ENCODE measurements around the gene ZNF44. TPM values are rescaled to one million over a fixed set of nuclear protein-coding genes. Genes with fewer than 3 reads are reported as not detected.

Gene ZNF44
- total and polyA plus RNA-seq, 4 donors, result 4.1 to 17.9 (median 6.8) TPM

DNA sequence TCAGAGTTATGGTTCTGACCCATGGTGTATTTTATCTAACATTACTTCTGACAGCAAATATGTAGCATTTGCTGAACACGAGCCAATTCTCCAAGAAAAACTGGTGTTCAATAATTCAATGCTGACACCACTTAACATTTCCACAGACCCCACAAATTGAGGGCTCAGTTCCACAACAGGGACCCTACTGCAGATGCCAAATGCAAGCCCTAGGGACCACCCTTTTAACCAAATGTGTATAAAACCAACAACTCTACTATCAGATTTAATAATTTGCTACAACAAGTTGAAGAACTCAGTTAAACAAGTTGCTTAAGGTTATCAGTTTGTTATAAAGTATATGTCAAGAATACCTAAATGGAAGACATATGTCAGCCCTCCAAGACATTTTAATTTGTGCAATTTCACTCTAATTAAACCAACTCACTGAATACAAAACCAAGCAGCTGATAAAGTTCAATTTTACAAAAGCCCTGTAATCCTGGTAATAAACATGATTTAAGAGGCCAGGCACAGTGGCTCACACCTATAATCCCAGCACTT is 6.7 kb downstream of the ZNF44 start:
- Histone ChIP-seq H3K9ac (ENCODE audit: low read depth in 1 of 2, low read length in 2 of 2) (no peak overlapping the region), H3K27me3 (ENCODE audit: control insufficient read depth in 4 of 4, insufficient read depth in 4 of 4, low read length in 3 of 4) (no peaks in the 10 kb centered on the region), H3K9me3 (ENCODE audit: control insufficient read depth in 4 of 4, low read length in 3 of 4) (peaks cover 0 to 3% (median 1%) of the 10 kb centered on the region in 4 donors), H3K4me3 (ENCODE audit: low read depth in 1 of 3, low read length in 3 of 3) (no peak overlapping the region), H3K36me3 (ENCODE audit: control insufficient read depth in 4 of 4, insufficient read depth in 3 of 4, low read depth in 1 of 4, low read length in 3 of 4) (peaks cover 5 to 22% (median 13%) of the 10 kb centered on the region in 4 donors), H3K4me1 (ENCODE audit: control insufficient read depth in 4 of 4, insufficient read depth in 4 of 4, low read length in 3 of 4) (peaks cover 4 to 6% (median 5%) of the 10 kb centered on the region in 4 donors), H3K27ac (ENCODE audit: low read depth in 1 of 2, low read length in 2 of 2) (no peak overlapping the region)
- WGBS, result 86% methylated on average over 1 of the region's 1 CpG
- no peak for DNase-seq (ENCODE audit: low spot score)
- TF ChIP-seq HNF4G (IDR thresholded peaks at IDR 0.05) (no peak), RAD21 (IDR thresholded peaks at IDR 0.05) (no peak)
- TF ChIP-seq, protein P1, sequence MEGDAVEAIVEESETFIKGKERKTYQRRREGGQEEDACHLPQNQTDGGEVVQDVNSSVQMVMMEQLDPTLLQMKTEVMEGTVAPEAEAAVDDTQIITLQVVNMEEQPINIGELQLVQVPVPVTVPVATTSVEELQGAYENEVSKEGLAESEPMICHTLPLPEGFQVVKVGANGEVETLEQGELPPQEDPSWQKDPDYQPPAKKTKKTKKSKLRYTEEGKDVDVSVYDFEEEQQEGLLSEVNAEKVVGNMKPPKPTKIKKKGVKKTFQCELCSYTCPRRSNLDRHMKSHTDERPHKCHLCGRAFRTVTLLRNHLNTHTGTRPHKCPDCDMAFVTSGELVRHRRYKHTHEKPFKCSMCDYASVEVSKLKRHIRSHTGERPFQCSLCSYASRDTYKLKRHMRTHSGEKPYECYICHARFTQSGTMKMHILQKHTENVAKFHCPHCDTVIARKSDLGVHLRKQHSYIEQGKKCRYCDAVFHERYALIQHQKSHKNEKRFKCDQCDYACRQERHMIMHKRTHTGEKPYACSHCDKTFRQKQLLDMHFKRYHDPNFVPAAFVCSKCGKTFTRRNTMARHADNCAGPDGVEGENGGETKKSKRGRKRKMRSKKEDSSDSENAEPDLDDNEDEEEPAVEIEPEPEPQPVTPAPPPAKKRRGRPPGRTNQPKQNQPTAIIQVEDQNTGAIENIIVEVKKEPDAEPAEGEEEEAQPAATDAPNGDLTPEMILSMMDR (IDR thresholded peaks at IDR 0.05; ENCODE audit: low read depth, low read length, missing input control), result no peak

DNA sequence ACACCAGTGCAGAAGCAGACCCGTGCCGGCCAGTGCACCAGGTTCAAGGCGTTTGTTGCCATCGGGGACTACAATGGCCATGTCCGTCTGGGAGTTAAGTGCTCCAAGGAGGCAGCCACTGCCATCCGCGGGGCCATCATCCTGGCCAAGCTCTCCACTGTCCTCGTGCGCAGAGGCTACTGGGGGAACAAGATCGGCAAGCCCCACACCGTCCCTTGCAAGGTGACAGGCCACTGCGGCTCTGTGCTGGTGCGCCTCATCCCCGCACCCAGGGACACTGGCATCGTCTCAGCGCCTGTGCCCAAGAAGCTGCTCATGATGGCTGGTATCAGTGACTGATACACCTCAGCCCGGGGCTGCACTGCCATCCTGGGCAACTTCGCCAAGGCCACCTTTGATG is 10.1 kb downstream of the ZNF44 start:
- Histone ChIP-seq H3K36me3 (ENCODE audit: control insufficient read depth in 4 of 4, insufficient read depth in 3 of 4, low read depth in 1 of 4, low read length in 3 of 4) (peaks cover 4 to 20% (median 14%) of the 10 kb centered on the region in 4 donors), H3K9ac (ENCODE audit: low read depth in 1 of 2, low read length in 2 of 2) (no peak overlapping the region), H3K9me3 (ENCODE audit: control insufficient read depth in 4 of 4, low read length in 3 of 4) (peaks cover 3 to 15% (median 7%) of the 10 kb centered on the region in 4 donors), H3K27me3 (ENCODE audit: control insufficient read depth in 4 of 4, insufficient read depth in 4 of 4, low read length in 3 of 4) (no peaks in the 10 kb centered on the region), H3K27ac (ENCODE audit: low read depth in 1 of 2, low read length in 2 of 2) (no peak overlapping the region), H3K4me1 (ENCODE audit: control insufficient read depth in 4 of 4, insufficient read depth in 4 of 4, low read length in 3 of 4) (peaks cover 0 to 1% (median 0%) of the 10 kb centered on the region in 4 donors), H3K4me3 (ENCODE audit: low read depth in 1 of 3, low read length in 3 of 3) (no peak overlapping the region)
- DNase-seq (ENCODE audit: low spot score), result no peak
- 98% methylated on average over 18 of the region's 18 CpGs for WGBS
- TF ChIP-seq, protein P2, sequence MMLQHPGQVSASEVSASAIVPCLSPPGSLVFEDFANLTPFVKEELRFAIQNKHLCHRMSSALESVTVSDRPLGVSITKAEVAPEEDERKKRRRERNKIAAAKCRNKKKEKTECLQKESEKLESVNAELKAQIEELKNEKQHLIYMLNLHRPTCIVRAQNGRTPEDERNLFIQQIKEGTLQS (IDR thresholded peaks at IDR 0.05), result no peak
- TF ChIP-seq FOXA2 (IDR thresholded peaks at IDR 0.05) (no peak), EGR1 (IDR thresholded peaks at IDR 0.05; ENCODE audit: low read depth in 2 of 2) (no peak)

DNA sequence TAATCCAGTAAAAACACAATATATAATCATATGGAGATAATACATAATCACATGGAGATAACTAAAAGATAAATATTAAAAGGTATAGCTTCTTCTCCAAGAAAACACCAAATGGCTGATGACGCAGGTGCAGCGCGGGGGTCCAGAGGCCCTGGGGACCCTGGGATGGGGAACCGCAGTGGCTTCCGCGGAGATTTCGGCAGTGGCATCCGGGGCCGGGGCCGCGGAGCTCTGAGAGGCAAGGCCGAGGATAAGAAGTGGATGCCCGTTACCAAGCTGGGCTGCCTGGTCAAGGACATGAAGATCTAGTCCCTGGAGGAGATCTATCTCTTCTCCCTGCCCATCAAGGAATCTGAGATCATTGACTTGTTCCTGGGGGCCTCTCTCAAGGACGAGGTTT is 10.5 kb downstream of the ZNF44 start:
- TF ChIP-seq FOXA2 (IDR thresholded peaks at IDR 0.05), result no peak
- no peak for TF ChIP-seq NR2F2 (IDR thresholded peaks at IDR 0.05)
- TF ChIP-seq, protein P2 (IDR thresholded peaks at IDR 0.05), result no peak
- TF ChIP-seq RAD21 (IDR thresholded peaks at IDR 0.05), result no peak
- no peak for TF ChIP-seq HNF4G (IDR thresholded peaks at IDR 0.05)
- no peak for TF ChIP-seq TAF1 (conservative IDR thresholded peaks at IDR 0.05)
- no peak for TF ChIP-seq RXRA (IDR thresholded peaks at IDR 0.05)
- TF ChIP-seq EGR1 (IDR thresholded peaks at IDR 0.05; ENCODE audit: low read depth in 2 of 2), result no peak

DNA sequence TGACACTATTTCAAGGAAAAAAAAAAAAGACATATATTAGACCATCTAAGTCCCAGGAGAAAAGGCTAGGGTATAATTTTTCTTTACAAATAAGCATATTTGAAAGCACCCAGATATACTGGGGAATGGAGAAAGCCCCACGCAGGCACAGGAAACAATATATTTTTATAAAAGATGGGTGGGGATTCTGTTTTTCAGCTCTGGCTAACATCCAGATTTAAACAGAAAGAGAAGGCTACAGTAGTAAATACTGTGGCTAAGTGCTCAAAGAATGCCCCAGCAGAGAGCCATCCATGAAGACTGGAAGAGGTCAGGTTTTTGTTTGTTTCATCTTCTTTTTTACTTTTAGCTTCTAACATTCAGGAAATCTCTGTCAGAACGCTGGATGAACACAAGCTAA is 16.0 kb downstream of the ZNF44 start:
- TF ChIP-seq GABPA (IDR thresholded peaks at IDR 0.05 in 1 of 2, conservative IDR thresholded peaks at IDR 0.05 in 1 of 2), result no peak
- no peak for TF ChIP-seq FOXA1 (IDR thresholded peaks at IDR 0.05)
- TF ChIP-seq JUND (IDR thresholded peaks at IDR 0.05), result no peak
- TF ChIP-seq EGR1 (IDR thresholded peaks at IDR 0.05; ENCODE audit: low read depth in 2 of 2), result no peak
- no peak for TF ChIP-seq RXRA (IDR thresholded peaks at IDR 0.05)
- TF ChIP-seq, protein P3, sequence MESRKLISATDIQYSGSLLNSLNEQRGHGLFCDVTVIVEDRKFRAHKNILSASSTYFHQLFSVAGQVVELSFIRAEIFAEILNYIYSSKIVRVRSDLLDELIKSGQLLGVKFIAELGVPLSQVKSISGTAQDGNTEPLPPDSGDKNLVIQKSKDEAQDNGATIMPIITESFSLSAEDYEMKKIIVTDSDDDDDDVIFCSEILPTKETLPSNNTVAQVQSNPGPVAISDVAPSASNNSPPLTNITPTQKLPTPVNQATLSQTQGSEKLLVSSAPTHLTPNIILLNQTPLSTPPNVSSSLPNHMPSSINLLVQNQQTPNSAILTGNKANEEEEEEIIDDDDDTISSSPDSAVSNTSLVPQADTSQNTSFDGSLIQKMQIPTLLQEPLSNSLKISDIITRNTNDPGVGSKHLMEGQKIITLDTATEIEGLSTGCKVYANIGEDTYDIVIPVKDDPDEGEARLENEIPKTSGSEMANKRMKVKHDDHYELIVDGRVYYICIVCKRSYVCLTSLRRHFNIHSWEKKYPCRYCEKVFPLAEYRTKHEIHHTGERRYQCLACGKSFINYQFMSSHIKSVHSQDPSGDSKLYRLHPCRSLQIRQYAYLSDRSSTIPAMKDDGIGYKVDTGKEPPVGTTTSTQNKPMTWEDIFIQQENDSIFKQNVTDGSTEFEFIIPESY (IDR thresholded peaks at IDR 0.05), result no peak
- TF ChIP-seq, protein P1 (IDR thresholded peaks at IDR 0.05; ENCODE audit: low read depth, low read length, missing input control), result no peak
- TF ChIP-seq, protein P4, sequence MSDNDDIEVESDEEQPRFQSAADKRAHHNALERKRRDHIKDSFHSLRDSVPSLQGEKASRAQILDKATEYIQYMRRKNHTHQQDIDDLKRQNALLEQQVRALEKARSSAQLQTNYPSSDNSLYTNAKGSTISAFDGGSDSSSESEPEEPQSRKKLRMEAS (IDR thresholded peaks at IDR 0.05), result no peak
- TF ChIP-seq RAD21 (IDR thresholded peaks at IDR 0.05), result no peak
- no peak for TF ChIP-seq YY1 (IDR thresholded peaks at IDR 0.05)
- no peak for TF ChIP-seq TAF1 (conservative IDR thresholded peaks at IDR 0.05)
- H3K36me3 ChIP-seq (ENCODE audit: control insufficient read depth in 4 of 4, insufficient read depth in 3 of 4, low read depth in 1 of 4, low read length in 3 of 4), result peaks cover 6 to 52% (median 41%) of the 10 kb centered on the region in 4 donors
- H3K9ac ChIP-seq (ENCODE audit: low read depth in 1 of 2, low read length in 2 of 2), result no peak overlapping the region
- no peak overlapping the region for H3K27ac ChIP-seq (ENCODE audit: low read depth in 1 of 2, low read length in 2 of 2)
- peaks cover 16 to 70% (median 30%) of the 10 kb centered on the region in 4 donors for H3K9me3 ChIP-seq (ENCODE audit: control insufficient read depth in 4 of 4, low read length in 3 of 4)
- no peaks in the 10 kb centered on the region for H3K27me3 ChIP-seq (ENCODE audit: control insufficient read depth in 4 of 4, insufficient read depth in 4 of 4, low read length in 3 of 4)
- no peaks in the 10 kb centered on the region for H3K4me1 ChIP-seq (ENCODE audit: control insufficient read depth in 4 of 4, insufficient read depth in 4 of 4, low read length in 3 of 4)
- no peak for DNase-seq (ENCODE audit: low spot score)
- 80% methylated on average over 2 of the region's 2 CpGs for WGBS
- peak overlapping the region in 1 of 3 donors; percentile 24 for H3K4me3 ChIP-seq (ENCODE audit: low read depth in 1 of 3, low read length in 3 of 3)

More for the DNA sequence above, 10.5 kb downstream of the ZNF44 start:
- Histone ChIP-seq H3K9me3 (ENCODE audit: control insufficient read depth in 4 of 4, low read length in 3 of 4) (peaks cover 3 to 19% (median 7%) of the 10 kb centered on the region in 4 donors), H3K27me3 (ENCODE audit: control insufficient read depth in 4 of 4, insufficient read depth in 4 of 4, low read length in 3 of 4) (no peaks in the 10 kb centered on the region), H3K9ac (ENCODE audit: low read depth in 1 of 2, low read length in 2 of 2) (no peak overlapping the region), H3K4me3 (ENCODE audit: low read depth in 1 of 3, low read length in 3 of 3) (no peak overlapping the region), H3K36me3 (ENCODE audit: control insufficient read depth in 4 of 4, insufficient read depth in 3 of 4, low read depth in 1 of 4, low read length in 3 of 4) (peaks cover 6 to 23% (median 14%) of the 10 kb centered on the region in 4 donors), H3K4me1 (ENCODE audit: control insufficient read depth in 4 of 4, insufficient read depth in 4 of 4, low read length in 3 of 4) (peaks cover 0 to 1% (median 0%) of the 10 kb centered on the region in 4 donors), H3K27ac (ENCODE audit: low read depth in 1 of 2, low read length in 2 of 2) (no peak overlapping the region)
- 98% methylated on average over 14 of the region's 14 CpGs for WGBS
- DNase-seq (ENCODE audit: low spot score), result no peak
